GM12874 (cell line): Measurements from ENCODE around the gene POLR2F.

Experiments used
- TF ChIP-seq, protein P1 (sequence below): IDR thresholded peaks from 2 replicates; pipeline ENCODE4 v1.5.1; 2011; ENCODE audit warnings: low read depth, mild to moderate bottlenecking, control low read depth, low read length, moderate library complexity; ENCODE audit not compliant: insufficient read depth

The POLR2F gene

GRCh38 chr22:37920126-37920525 lies 33.4 kb upstream of the POLR2F start:
- TF ChIP-seq, protein P1, sequence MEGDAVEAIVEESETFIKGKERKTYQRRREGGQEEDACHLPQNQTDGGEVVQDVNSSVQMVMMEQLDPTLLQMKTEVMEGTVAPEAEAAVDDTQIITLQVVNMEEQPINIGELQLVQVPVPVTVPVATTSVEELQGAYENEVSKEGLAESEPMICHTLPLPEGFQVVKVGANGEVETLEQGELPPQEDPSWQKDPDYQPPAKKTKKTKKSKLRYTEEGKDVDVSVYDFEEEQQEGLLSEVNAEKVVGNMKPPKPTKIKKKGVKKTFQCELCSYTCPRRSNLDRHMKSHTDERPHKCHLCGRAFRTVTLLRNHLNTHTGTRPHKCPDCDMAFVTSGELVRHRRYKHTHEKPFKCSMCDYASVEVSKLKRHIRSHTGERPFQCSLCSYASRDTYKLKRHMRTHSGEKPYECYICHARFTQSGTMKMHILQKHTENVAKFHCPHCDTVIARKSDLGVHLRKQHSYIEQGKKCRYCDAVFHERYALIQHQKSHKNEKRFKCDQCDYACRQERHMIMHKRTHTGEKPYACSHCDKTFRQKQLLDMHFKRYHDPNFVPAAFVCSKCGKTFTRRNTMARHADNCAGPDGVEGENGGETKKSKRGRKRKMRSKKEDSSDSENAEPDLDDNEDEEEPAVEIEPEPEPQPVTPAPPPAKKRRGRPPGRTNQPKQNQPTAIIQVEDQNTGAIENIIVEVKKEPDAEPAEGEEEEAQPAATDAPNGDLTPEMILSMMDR = no peak

- TF ChIP-seq, protein P1 = no peak
Observed at GRCh38 chr22:37922191-37922590, 31.3 kb upstream of the POLR2F start.

DNA sequence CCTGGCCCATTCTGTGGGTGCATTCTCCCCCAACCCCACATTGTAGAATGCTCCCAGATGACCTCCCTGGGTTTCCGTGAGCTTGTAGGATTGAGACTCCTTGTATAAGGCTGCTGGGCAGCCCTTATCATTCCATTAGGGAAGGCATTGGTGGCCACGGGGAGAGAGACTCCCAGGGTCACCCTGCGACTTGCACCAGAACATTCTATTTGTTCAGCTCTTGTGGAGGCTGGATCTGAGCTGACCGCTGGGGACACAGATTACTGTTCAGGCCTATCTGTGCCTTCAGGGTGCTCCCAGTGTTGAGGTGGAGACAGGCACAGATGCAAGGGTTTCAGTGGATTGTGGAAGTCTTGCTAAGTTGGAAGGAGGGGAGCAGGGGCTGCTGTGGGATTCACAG lies 29.6 kb upstream of the POLR2F start:
- TF ChIP-seq, protein P1 = no peak

DNA sequence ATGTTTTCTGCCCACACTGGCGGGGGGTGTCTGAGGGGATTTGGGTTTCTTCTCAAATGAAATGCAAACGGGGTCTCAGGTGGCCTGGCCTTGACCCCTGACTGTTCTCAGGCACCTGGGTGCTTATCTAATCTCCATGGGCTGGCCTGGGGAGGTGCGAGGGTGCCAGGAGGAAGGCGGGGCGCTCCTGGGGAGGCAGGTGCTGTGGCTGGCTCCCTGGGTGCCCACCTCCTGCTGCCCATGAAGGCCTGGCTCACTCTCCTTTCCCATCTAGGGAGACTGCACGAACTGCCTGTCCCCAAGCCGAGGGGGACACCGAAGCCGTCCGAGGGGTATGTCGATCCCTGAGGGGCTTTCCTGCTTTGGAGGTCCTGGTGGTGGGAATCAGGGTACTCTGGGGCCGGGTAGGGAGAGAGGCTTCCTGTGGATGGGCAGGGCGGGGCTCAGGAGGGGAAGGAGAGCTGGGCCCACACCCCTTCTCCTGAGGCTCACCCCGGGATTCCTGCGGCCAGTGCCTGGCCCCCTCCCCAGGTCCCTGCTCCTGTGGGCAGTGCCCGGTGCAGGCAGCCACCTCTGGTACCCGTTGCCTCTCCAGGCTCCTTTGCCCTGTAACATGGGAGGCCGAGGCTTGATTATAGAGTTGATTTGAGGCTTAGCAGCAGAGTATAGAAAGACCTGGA lies 29.0 kb upstream of the POLR2F start:
- TF ChIP-seq, protein P1 = no peak

DNA sequence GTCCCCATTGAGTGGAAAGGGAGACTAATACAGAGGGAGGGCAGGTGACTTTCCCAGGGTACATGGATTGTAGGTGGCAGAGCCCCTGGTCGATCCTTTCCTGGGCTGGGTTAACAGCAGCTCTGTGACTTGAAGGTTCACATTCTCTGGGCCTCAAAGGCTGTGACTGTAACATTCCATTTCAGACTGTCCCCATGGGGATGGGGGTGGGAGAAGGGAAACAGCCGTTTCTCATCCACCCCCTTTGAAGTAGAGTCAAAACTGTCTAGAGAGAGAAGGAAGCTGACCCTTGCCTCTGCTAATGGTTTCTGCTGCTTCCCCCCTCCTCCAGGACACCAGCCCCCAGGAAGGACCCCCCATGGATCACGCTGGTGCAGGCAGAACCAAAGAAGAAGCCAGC lies 28.2 kb upstream of the POLR2F start:
- TF ChIP-seq, protein P1 = no peak

GRCh38 chr22:37925767-37926166 lies 27.7 kb upstream of the POLR2F start:
- TF ChIP-seq, protein P1 = no peak

- TF ChIP-seq, protein P1 = no peak
Observed at GRCh38 chr22:37926358-37926757, 27.1 kb upstream of the POLR2F start.
